Measurements from ENCODE around the gene IQCF6. TPM values are rescaled to one million over a fixed set of nuclear protein-coding genes. Genes with fewer than 3 reads are reported as not detected.
"Not testable (repeated sequence)": the region's sequence is repeated elsewhere in the genome, so short reads cannot be mapped to it uniquely, and the experiment has no call there.

IQCF6 gene
- total RNA-seq, 4 donors from 2014 or later = not detected

DNA sequence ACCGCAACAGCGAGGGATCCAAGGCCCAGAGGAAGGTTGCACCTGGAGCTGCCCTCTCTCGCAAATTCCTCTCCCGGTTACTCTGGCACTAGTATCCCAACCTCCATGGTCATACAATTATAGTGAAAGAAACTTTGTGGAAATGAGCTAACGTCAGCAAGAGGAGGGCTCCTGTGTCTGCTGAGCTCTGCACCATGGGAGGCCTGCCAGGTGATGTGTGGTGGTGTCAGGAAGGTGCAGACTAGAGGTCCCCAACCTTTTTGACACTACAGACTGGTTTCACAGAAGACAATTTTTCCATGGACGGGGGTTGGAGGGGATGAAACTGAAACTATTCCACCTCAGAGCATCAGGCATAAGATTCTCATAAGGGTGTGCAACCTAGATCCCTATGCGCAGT lies 13.2 kb upstream of the IQCF6 start:
- WGBS, 2 donors = 89% methylated on average over 7 of the region's 7 CpGs
- H3K4me3 ChIP-seq (ENCODE audit: low read depth, poor library complexity, severe bottlenecking) = no peak overlapping the region
- intact Hi-C loops (cut with DNase I; ENCODE audit: low total_unique reads) = no loop called here
- TF ChIP-seq CTCF (IDR thresholded peaks at IDR 0.05) (no peak), POLR2A (IDR thresholded peaks at IDR 0.05) (no peak)
- no peak for DNase-seq (ENCODE audit: low spot score in 2 of 2)

GRCh38 chr3:51789437-51789836 lies 10.4 kb upstream of the IQCF6 start:
- no peak overlapping the region for H3K4me3 ChIP-seq (ENCODE audit: low read depth, poor library complexity, severe bottlenecking)
- TF ChIP-seq POLR2A (IDR thresholded peaks at IDR 0.05) (no peak), CTCF (IDR thresholded peaks at IDR 0.05) (no peak)
- WGBS, 2 donors = 81 to 93% methylated on average over 1 of the region's 1 CpG
- intact Hi-C loops (cut with DNase I; ENCODE audit: low total_unique reads) = no loop called here
- no peak for DNase-seq (ENCODE audit: low spot score in 2 of 2)

GRCh38 chr3:51787576-51787975 lies 8.5 kb upstream of the IQCF6 start:
- H3K4me3 ChIP-seq (ENCODE audit: low read depth, poor library complexity, severe bottlenecking); intact Hi-C loops (cut with DNase I; ENCODE audit: low total_unique reads); DNase-seq (ENCODE audit: low spot score in 2 of 2): not testable (repeated sequence)

- WGBS, 2 donors = 67 to 77% methylated on average over 2 of the region's 2 CpGs
- TF ChIP-seq CTCF (IDR thresholded peaks at IDR 0.05) (no peak), POLR2A (IDR thresholded peaks at IDR 0.05) (no peak)
- no peak for DNase-seq (ENCODE audit: low spot score in 2 of 2)
- intact Hi-C loops (cut with DNase I; ENCODE audit: low total_unique reads) = no loop called here
- no peak overlapping the region for H3K4me3 ChIP-seq (ENCODE audit: low read depth, poor library complexity, severe bottlenecking)
These were observed 7.2 kb upstream of the IQCF6 start for GRCh38 chr3:51786267-51786666.

DNA sequence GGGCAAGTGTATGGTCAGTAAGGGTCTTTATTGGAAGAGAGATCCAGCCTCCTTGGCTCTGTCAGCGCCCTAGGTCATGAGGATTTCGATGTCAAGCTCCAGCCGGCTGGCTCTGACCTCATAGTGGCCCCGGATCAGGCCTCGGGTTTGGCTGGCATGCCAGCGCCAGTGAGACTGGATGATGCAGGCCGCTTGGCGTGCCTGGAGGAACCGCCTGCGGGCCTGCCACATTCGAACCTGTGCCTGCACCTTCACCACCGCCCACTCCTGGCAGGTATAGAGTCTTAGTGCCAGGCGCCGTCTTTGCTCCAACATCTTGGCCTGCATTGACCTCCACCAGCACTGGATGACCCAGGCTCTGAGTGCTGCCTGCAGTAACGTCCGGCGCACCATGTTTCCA lies 483 bp downstream of the IQCF6 start:
- intact Hi-C loops (cut with DNase I; ENCODE audit: low total_unique reads) = no loop called here

GRCh38 chr3:51777985-51778384 lies 1.1 kb downstream of the IQCF6 start:
- no peak overlapping the region for H3K4me3 ChIP-seq (ENCODE audit: low read depth, poor library complexity, severe bottlenecking)
- intact Hi-C loops (cut with DNase I; ENCODE audit: low total_unique reads) = no loop called here
- 31 to 100% methylated on average over 1 to 2 of the region's 3 CpGs for WGBS, 2 donors
- no peak for DNase-seq (ENCODE audit: low spot score in 2 of 2)
- TF ChIP-seq CTCF (IDR thresholded peaks at IDR 0.05) (no peak), POLR2A (IDR thresholded peaks at IDR 0.05) (no peak)

More for the DNA sequence above, 483 bp downstream of the IQCF6 start:
- no peak overlapping the region for H3K4me3 ChIP-seq (ENCODE audit: low read depth, poor library complexity, severe bottlenecking)
- no peak for DNase-seq (ENCODE audit: low spot score in 2 of 2)
- 79 to 98% methylated on average over 13 to 14 of the region's 17 CpGs for WGBS, 2 donors
- TF ChIP-seq CTCF (IDR thresholded peaks at IDR 0.05) (no peak), POLR2A (IDR thresholded peaks at IDR 0.05) (no peak)
